CD1c-positive myeloid dendritic cell (primary cell): ENCODE data around the gene RALGPS1.
"Not testable (repeated sequence)": the region's sequence is repeated elsewhere in the genome, so short reads cannot be mapped to it uniquely, and the experiment has no call there.

Experiments used
- DNase-seq: peaks from one replicate; pipeline ENCODE4 v3.0.0-alpha.2; 2016; ENCODE audit errors: extremely low spot score

The RALGPS1 gene

DNA sequence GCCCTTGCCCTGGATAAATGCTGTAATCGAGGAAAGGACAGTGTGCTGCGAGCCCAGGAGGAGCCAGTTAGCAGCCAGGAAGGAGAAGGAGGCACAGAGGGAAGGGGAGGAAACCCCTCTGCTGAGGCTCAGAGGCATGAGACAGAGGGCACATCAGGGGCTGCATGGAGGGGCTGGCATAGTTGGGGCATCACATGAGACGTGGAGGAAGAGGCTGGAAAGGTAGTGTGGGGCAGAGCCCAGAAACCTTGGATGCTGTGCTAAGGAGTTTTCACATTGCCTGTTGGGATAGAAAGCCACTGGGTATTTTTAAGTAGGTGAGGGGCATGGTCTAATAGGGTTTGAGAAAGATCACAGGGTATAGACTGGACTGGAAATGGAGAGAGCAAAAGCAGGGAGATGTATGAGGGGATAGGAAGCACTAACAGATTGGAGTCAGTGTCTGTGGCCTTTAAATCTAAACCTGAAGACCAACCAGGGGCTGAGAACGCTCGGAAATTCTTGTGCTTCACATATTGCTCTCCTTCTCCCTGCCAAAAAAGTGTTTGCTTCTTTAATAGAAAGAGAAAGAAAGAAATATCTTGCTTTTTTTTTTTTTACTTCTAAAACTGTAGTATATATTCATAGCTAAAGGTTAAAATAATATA lies 240.9 kb downstream of the RALGPS1 start:
- DNase-seq = no peak

DNA sequence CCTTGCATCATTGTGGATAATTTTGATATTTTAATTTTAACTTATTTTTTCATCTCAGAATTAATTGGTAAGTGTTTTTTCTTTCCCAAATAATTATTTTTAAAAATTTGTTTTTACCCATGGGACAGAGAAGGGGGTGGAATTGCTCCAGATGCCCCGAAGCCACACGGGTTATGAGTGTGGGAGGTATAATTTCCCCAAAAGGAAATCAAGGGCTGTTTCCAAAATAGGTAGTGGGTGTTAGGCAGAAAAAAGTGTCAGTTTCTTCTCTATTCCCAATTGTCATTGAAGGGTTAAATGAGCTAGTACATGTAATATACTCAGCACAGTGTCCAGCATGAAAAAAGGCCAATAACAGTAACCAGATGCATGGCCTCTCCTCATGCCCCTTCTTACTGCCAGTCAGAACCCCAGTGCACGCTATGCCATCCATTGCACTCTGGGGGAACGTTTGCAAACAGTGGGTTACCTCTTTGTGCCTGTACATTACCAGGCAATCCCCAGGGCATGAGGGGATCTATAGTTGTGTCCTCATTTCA lies 244.3 kb downstream of the RALGPS1 start:
- DNase-seq = no peak

DNA sequence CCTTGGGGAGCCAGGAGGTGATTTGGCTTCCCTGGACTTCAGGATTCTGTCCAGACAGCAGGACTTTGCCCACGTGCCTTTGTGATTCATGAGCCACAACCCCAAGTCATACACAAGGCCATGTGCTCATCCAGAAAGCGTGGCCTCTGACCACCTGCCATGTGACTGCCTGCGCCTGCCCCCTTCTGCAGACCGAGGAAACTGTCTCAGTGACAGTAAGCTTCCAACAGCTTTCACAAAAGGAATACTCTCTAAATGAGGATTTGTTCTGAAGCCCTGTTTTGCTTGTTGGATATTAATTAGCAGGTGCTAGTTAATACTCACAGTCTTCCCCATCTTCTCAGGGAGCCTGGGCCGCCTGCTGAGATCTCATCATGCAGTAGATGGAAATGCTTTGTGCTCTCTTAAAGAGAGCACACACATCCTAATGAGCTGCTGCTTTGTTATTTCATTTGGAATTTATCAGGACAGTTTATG lies 244.8 kb downstream of the RALGPS1 start:
- DNase-seq = peak; percentile 25

DNA sequence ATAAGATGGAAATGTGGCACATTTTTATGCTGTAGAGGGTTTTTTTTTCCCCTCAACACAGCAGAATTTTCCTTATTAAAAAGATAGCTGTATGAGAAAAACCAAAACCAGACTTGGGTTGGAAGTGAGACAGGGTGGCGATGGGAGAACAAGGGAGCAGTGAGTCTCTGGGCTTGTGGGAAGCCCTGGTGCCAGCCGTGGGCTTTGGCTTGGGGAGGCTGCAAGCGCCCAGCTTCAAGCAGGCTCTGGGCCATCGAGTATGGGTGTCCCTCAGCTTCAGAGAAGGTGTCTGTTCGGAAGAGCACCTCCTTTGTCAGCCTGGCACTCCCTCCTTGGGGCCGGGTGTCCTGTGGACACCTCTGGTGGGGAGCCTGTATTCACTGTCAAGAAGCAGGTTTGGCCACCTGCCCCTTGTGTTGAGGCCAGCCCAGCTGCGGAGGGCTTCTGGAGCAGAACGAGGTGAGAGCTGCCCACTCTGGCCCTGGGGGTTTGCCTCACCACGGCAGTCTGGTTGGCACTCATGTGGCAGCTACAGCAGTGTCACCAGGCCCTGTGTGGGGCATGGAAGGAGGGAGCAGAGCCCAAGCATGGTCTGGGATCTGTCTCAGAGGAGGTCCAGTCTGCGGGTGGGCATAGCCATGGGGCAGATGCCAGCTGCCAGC lies 245.5 kb downstream of the RALGPS1 start:
- DNase-seq = no peak

DNA sequence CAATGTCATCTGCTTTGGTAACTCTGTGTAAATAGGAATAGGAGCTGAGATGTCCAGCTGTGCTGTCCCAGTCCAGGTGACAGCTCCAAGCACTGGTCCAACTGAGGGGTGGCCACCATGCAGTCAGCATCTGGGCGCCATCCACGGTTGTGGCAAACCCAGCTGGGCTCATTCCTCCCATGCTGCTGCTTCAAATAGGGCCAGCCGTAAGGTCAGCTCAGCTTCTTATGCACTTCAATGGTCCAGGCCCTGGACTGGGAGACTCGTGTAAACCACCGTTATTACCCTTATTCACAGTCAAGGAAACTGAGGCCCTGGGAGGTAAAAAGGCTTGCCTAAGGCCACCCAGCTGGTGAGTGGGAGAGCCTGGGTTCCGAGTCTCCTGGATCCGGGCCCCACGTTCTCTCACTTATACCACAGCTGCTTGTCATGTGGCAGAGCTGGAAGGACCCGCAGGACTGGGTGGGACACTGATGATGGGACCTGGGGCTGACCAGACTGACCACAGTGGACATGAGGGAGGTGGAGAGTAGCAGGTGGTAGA lies 246.6 kb downstream of the RALGPS1 start:
- DNase-seq = no peak

DNA sequence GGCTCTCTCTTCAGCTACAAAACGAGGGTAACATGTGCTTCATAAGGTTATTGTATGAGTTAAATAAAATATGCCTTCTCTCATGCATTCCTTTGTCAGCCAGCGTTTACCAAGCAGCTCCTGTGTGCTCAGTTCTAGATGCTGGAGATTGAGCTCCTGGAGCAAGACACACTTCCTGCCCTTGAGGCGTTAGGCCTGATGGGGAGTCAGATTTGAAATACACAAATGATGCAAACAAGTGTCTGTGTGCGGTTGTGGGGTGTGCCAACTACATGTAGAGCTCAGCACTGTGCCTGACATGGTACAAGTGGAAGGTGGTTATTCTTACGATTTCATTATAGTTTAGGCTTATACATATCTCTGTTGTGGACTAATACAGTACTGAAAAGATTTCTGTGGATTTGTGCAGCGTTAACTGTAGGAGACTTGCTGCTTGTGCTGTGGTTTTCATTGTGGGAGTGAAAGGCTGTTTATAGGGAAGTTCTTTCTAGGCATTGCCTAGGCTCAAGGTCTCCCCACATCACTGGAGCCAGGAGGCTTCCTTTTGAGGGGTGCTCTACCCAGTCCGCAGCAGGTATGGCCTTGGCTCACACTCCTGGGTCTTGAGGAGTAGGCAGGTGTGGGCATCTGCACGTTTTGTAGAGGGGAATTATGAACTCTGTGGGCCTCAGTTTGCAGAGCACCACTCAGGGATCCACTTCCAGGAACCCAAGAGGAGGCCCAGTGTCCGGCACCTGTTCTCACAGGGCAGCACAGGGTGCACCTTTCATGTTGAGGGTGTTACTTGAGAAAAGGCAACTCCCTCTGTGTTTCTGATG lies 247.7 kb downstream of the RALGPS1 start:
- peak; percentile 6 for DNase-seq

DNA sequence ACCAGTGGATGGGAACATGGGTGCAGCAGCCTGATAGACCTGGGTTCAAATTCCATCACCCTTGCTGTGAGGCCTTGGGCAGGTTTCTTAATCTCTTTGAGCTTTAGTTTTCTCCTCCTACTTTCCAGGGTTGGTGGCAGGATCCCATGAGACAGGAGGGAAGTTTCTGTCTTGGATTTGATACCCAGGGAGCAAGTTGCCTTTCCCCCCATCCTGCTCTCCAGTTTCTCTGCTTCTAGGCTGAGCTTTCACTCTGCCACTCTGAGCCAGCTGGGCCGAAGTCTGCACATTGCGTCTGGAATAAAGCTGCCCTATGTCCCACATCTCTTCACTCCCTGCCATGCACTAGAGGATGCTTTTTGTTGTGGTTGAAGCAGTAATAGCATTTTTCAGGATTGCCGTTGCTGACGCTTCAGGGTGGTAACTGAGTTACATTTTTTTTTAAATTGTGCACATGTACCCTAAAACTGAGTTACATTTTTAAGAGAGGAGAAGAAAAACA lies 248.3 kb downstream of the RALGPS1 start:
- no peak for DNase-seq

DNA sequence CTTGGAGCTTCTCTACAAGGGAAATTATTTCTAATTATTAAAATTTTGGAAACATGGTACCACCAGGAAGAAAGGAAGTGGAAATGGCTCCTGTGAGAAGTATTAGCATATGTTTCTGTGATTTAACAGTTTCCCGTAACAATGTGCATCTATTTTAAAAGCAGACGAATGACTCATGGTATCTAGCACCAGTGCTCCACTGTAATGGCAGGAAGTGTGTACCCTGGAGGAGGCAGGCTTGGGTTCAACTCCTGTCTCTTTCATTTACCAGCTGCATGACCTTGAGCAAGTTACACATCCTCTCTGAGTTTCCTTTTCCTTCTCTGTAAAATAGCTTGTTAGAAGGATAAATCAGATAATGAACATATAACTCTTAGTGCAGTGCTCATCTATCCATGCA lies 248.8 kb downstream of the RALGPS1 start:
- peak; percentile 12 for DNase-seq

DNA sequence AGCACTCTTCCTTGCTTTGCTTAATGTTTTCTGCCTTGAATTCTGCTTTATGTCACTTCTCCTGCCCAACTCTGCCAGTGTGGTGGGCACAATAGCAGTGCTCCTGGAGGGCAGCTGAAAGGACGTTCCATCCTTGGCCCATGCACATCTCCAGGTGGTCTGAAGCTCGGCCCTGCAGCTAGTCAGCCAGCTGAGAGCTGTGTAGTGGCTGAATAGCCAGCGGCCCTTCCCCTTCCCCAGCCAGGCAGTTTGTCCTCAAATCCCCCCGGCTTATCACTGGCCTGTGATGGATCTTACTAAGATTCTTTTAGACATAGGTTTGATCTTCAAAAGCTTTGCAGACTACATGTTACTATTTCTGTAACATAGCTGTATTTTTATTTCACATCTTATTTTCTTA lies 250.5 kb downstream of the RALGPS1 start:
- DNase-seq = no peak

DNA sequence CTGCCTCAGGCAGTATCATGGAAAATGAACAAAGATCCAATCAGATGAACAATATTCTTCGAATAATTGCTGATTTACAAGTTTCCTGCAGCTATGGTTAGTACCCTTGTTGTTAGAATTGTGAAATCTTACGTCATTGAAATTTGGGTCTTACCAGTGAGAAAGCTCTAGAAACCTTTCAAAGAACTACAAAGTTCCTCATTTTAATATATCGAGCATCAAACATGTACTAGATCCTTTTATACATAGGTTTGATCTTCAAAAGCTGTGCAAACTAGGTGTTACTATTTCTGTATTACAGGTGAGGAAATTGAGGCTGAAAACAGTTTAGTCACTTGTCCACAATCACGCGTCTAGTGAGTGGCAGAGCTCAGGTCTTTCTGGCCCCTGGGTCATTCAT lies 251.5 kb downstream of the RALGPS1 start:
- peak; percentile 9 for DNase-seq

DNA sequence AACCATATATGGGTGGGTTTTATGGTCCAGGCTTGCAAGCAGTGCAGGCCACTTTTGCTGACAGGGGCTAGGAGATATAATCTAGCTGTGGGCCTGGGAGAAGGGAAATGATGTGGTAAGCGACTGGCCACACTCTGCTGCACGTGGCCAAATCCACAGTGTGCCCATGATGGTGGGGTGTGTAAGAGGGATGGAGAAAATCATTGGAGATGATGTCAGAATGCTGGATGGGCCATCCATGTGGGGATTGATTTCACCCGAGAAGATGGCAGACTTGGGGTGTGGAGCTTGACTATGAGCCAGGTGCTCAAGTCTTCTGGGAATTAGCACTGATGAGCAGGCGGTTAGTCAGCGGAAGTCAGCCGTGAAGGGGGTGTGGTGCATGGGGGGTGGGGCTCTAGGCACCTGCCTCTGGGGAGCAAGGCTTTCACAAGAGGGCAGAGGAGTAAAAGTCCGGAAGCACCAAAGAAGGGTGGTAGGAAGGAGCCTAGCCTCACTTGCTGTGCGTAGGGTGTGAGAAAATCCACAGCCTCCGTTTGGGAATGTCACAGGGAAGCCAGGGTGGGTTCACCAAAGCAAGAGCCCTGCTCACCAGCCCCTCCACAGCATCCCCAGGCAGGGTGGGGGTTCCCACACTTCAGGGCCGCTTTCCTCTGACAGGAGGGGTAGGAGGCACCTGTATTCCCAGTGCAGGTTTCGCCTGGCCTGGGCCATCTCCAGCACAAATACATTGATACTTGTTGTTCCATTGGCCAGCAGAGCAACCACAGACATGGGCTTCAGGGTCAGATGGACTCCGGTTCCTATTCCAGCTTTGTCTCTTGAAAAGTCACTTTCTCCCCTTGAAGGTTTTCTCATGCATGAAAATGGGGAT lies 252.3 kb downstream of the RALGPS1 start:
- no peak for DNase-seq

DNA sequence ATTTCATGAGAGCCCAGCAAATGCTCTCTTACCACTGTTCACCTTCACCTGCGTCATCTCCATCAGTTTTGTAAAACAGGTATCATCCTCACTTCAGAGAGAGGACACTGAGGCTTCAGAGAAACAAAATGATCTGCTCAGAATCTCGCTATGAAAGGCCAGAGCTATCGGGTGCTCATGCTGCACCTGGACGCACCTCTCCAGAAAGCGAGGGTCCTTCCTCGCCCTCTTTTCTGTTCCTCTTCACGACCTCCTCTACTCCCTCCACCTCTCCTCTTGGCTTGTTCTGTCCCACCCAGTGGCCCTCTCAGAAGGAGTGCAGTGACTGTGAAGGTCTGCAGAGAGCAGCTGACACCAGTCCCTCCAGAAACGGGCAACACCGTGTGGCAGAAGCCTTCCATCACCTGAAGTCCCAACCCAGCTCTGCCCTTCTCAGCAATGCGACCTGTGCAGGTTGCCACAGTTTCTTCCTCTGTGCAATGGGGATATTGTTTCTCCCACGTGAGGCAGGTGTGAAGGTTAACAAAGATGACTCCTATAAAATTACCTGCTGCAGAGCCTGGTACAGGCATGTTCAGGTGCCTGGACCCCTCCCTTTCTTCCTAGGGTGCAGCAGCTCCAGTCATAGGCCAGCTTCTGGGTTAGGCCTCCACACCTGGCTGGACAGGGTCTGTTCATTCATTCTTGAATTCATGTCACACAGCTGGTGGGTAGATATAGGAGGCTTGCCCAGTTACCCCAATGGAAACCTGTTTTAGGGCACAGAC lies 253.2 kb downstream of the RALGPS1 start:
- no peak for DNase-seq

DNA sequence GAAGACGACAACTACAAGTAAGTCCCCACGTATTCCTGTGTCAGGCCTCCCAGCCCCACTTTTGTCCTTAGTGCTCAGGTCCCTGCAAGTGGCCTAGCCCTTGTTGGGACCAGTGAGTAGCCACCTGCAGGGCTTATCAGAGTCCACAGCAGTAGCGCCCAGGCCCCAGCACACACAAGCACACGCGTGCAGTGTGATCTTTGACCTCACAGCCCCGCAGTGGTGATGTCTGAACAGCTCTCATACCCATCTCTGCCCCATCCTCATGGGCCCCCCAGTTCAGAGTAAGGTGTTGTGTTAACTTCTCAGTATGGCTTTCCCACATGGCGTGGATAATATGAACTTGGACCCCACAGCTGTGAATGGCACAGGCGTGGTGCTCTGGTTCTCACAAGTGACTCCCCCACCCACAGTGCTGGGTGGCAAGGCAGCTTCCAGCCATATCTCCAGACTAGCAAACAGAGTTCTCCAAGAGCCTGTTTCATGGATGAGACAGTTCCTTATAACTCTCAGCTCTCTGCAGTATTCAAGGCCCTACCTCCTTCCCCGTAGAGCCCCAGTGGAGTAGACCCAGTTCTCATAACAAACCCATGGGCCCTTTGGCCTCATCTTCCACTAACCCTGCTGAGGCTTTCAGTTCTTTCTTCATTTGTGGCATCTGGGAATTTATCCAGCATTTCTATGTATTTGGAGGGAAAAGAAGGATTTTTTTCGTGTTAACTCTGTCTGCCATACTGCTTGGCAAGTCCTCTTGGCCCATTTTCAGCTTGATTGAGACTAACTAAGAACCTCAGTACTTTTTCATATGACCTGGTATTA lies 254.4 kb downstream of the RALGPS1 start:
- no peak for DNase-seq

DNA sequence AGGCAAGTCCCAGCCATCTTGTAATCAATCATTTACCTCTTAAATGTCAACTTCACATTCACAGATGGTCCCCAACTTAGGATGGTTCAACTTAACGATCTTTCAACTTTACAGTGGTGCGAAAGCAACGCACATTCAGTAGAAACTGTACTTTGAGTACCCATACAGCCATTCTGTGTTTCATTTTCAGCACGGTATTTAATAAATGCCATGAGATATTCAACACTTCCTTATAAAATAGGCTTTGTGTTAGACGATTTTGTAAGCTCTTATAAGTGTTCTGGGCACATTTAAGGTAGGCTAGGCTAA lies 254.9 kb downstream of the RALGPS1 start:
- no peak for DNase-seq

DNA sequence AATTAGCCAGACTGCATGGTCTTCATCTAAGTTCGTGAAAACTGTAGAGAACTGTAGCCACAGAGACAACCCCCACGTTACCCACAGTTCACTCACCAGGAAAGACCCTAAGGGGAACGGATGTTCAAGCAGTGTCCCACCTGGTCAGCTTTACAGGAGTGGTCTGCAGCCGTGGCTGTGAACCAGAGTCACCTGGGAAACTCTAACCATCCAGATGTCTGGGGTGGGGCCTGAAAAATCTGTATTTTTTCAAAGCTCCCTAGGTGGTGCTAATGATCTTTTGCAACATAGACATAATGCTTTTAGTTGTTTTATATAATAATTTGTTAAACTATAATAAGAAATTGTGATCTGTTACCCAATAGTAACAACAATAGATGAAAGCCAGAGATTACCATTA lies 255.5 kb downstream of the RALGPS1 start:
- no peak for DNase-seq

DNA sequence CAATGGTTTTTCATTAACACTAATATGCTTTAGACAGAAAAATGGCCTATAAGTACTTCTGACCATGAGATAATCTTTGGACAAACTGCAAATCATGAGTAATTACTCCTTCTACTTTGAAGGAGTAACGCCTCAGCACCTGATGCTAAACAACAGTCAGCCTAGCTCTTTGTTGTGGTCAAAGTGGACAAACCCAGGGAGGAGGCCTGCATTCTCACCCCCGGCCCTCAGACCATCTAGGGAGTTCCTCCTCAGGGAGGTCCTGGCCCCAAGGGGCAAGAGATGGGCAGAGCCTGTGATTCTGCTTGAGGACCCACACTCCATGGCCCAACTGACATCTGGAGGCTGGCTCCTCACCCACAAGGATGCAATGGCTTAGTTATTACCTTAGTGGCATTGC lies 256.1 kb downstream of the RALGPS1 start:
- DNase-seq = no peak

DNA sequence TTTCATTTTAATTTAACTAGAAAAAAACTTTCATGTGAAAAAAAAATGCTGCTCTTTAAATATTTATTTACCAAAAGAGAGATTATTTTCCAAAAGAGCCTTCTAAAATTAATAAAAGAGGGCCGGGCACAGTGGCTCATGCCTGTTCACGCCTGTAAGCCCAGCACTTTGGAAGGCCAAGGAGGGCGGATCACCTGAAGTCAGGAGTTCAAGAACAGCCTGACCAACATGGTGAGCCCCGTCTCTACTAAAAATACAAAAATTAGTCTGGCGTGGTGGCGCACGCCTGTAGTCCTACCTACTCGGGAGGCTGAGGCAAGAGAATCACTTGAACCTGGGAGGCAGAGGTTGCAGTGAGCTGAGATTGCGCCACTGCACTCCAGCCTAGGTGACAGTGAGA lies 256.8 kb downstream of the RALGPS1 start:
- DNase-seq = not testable (repeated sequence)

DNA sequence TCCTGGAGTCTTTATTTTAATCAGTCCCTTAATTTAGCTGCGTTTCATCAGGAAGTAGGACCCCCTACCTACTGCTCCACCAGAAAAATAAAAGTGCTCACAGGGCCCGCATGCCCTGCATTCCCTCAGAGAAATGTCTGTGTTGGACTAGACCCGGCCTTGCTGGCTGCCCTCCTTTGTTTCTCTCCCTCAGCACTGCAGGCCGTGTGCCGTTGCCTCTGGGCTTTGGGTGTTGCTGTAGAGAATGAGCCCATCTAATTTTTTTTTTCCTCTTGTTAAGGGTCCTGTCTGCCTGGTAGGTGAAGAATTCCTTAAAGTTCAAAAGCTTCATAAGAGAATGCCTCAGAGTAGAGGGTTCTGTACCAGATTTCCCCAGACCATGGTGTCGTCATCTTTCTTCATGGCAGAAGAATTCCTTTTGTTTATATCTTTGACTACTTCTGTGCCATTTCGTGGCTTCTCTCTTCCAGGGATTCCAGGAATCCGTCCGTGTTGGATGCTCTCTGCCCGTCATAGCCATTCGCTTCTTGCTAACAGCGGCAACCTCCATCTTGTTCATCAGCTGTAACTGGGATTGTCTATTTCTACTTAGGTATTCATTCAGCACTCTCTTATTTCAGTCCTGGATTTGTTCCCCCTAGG lies 257.6 kb downstream of the RALGPS1 start:
- no peak for DNase-seq

DNA sequence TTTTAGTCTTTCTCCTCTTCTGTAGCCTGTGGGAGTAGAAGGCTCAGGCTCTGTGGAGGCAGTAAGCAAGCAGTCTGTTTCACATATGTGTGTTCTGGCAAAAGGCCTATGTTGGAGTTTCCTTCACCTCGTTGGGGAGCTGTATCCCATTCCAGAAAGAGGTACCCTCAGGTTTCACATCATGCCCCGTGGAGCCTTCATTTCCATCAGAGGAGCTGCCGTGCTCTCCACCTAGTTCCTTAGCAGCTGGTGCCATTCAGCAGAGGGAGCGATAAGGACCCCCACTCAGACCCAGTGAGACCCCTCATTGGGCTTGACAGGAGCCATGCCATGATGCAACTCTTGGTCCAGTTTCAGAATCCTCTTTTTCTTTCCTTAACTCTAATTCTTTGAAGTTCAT lies 258.5 kb downstream of the RALGPS1 start:
- no peak for DNase-seq
